HCT116 (cell line): ENCODE results near the gene IL31.

Experiments
- CEBPB ChIP-seq: IDR thresholded peaks from 2 replicates; pipeline ENCODE4 v1.6.1; 2012; ENCODE audit warnings: low read depth
- ELF1 ChIP-seq: IDR thresholded peaks from 2 replicates; pipeline ENCODE4 v1.6.1; 2012; ENCODE audit warnings: low read depth, borderline replicate concordance
- EZH2 ChIP-seq: fragments of 200-600 bp; sonication (generic); IDR thresholded peaks from 2 replicates; pipeline ENCODE4 v1.6.1; 2017; ENCODE audit warnings: antibody characterized with exemption, mixed run types
- EZH2phosphoT487 ChIP-seq: fragments of 200-600 bp; IDR thresholded peaks from 2 replicates; pipeline ENCODE4 v1.6.1; 2018; ENCODE audit warnings: antibody characterized with exemption, borderline replicate concordance
- POLR2A ChIP-seq: IDR thresholded peaks from 2 replicates; pipeline ENCODE4 v1.7.0; 2011; ENCODE audit warnings: borderline replicate concordance; ENCODE audit not compliant: insufficient read depth, insufficient read length; ENCODE audit errors: extremely low read depth
- RAD21 ChIP-seq: IDR thresholded peaks from 2 replicates; pipeline ENCODE4 v1.6.1; 2012; ENCODE audit warnings: low read depth, mild to moderate bottlenecking
- TCF7L2 ChIP-seq: IDR thresholded peaks from 2 replicates; pipeline ENCODE4 v1.7.0; 2011; ENCODE audit warnings: borderline replicate concordance, inconsistent platforms; ENCODE audit not compliant: insufficient read depth, insufficient read length; ENCODE audit errors: extremely low read depth
- ZFX ChIP-seq: fragments of 450-650 bp; IDR thresholded peaks from 2 replicates; pipeline ENCODE4 v1.6.1; 2017
- ZNF274 ChIP-seq: fragments of 200-500 bp; sonication (Bioruptor generic); IDR thresholded peaks from 2 replicates; pipeline ENCODE4 v1.6.1; 2014; ENCODE audit warnings: mild to moderate bottlenecking, low read depth, low read length, inconsistent platforms
- TF ChIP-seq, protein P1 (sequence below), 3 experiments: fragments of 200-600 bp in 1 of 3; sonication (generic) in 1 of 3; IDR thresholded peaks in 2 of 3; conservative IDR thresholded peaks in 1 of 3; 2 replicates each; pipeline ENCODE4 v1.5.1; 2012 to 2017; ENCODE audit warnings: low read depth in 2 of 3, low read length in 2 of 3, antibody characterized with exemption in 1 of 3, borderline replicate concordance in 1 of 3, control low read depth in 1 of 3, mild to moderate bottlenecking in 1 of 3, mixed read lengths in 1 of 3, mixed run types in 1 of 3, moderate library complexity in 1 of 3; ENCODE audit not compliant: insufficient read depth in 1 of 3
- TF ChIP-seq, protein P2 (sequence below): IDR thresholded peaks from 2 replicates; pipeline ENCODE4 v1.6.1; 2012; ENCODE audit warnings: low read depth
- TF ChIP-seq, protein P3 (sequence below): IDR thresholded peaks from 2 replicates; pipeline ENCODE4 v1.6.1; 2012

DNA sequence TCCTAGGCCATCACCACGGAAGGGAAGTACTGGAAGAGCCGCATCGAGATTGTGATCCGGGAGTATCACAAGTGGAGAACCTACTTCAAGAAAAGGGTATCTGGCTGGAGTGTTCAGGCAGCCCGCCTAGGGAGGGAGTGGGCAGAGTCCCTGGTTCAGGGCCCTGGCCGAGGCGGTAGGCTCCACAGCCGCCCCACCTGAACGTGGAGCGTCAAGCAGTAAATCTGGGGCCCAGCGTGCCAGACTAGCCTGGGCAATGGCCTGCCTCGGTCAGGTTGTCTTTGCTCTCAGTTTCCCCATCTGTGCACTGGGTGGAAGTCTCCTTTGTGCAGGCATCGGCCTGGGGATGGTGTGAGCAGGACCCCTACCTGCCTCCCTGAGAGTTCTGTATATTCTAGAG lies 44.9 kb downstream of the IL31 start:
- TF ChIP-seq, protein P1, sequence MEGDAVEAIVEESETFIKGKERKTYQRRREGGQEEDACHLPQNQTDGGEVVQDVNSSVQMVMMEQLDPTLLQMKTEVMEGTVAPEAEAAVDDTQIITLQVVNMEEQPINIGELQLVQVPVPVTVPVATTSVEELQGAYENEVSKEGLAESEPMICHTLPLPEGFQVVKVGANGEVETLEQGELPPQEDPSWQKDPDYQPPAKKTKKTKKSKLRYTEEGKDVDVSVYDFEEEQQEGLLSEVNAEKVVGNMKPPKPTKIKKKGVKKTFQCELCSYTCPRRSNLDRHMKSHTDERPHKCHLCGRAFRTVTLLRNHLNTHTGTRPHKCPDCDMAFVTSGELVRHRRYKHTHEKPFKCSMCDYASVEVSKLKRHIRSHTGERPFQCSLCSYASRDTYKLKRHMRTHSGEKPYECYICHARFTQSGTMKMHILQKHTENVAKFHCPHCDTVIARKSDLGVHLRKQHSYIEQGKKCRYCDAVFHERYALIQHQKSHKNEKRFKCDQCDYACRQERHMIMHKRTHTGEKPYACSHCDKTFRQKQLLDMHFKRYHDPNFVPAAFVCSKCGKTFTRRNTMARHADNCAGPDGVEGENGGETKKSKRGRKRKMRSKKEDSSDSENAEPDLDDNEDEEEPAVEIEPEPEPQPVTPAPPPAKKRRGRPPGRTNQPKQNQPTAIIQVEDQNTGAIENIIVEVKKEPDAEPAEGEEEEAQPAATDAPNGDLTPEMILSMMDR (IDR thresholded peaks at IDR 0.05 in 2 of 3, conservative IDR thresholded peaks at IDR 0.05 in 1 of 3; ENCODE audit: borderline replicate concordance in 1 of 3, insufficient read depth in 1 of 3, low read depth in 2 of 3, low read length in 2 of 3), result no peak
- TF ChIP-seq POLR2A (no peak), ZFX (no peak), CEBPB (no peak), ZNF274 (no peak), RAD21 (no peak), ELF1 (no peak), TCF7L2 (no peak), EZH2phosphoT487 (no peak), EZH2 (no peak)
- TF ChIP-seq, protein P2, sequence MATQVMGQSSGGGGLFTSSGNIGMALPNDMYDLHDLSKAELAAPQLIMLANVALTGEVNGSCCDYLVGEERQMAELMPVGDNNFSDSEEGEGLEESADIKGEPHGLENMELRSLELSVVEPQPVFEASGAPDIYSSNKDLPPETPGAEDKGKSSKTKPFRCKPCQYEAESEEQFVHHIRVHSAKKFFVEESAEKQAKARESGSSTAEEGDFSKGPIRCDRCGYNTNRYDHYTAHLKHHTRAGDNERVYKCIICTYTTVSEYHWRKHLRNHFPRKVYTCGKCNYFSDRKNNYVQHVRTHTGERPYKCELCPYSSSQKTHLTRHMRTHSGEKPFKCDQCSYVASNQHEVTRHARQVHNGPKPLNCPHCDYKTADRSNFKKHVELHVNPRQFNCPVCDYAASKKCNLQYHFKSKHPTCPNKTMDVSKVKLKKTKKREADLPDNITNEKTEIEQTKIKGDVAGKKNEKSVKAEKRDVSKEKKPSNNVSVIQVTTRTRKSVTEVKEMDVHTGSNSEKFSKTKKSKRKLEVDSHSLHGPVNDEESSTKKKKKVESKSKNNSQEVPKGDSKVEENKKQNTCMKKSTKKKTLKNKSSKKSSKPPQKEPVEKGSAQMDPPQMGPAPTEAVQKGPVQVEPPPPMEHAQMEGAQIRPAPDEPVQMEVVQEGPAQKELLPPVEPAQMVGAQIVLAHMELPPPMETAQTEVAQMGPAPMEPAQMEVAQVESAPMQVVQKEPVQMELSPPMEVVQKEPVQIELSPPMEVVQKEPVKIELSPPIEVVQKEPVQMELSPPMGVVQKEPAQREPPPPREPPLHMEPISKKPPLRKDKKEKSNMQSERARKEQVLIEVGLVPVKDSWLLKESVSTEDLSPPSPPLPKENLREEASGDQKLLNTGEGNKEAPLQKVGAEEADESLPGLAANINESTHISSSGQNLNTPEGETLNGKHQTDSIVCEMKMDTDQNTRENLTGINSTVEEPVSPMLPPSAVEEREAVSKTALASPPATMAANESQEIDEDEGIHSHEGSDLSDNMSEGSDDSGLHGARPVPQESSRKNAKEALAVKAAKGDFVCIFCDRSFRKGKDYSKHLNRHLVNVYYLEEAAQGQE, result no peak
- TF ChIP-seq, protein P3, sequence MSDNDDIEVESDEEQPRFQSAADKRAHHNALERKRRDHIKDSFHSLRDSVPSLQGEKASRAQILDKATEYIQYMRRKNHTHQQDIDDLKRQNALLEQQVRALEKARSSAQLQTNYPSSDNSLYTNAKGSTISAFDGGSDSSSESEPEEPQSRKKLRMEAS, result no peak
